Neural progenitor cell (in vitro differentiated cells): ENCODE data around the gene HTT. TPM values are rescaled to one million over a fixed set of nuclear protein-coding genes. Genes with fewer than 3 reads are reported as not detected.

Source experiments
- DNase-seq: peaks from one replicate; pipeline ENCODE4 v3.0.0-alpha.2; 2016; ENCODE audit warnings: low spot score
- H2AFZ ChIP-seq: fragments of 200-600 bp; sonication (generic); replicated peaks from 2 replicates; pipeline ENCODE4 v1.6.1; 2016; ENCODE audit warnings: antibody characterized with exemption
- H3F3A ChIP-seq: fragments of 200-600 bp; sonication (generic); 2 replicates; pipeline ENCODE4 v1.6.1; 2016; ENCODE audit warnings: antibody characterized with exemption, low read depth
- H3K27ac ChIP-seq: fragments of 200-600 bp; sonication (generic); 2 replicates; pipeline ENCODE4 v1.5.1; 2016; ENCODE audit warnings: mild to moderate bottlenecking
- H3K27me3 ChIP-seq: fragments of 200-600 bp; sonication (generic); 2 replicates; pipeline ENCODE4 v1.6.1; 2016; ENCODE audit warnings: mild to moderate bottlenecking, moderate library complexity
- H3K36me3 ChIP-seq: fragments of 200-600 bp; sonication (generic); 2 replicates; pipeline ENCODE4 v1.5.1; 2016
- H3K4me1 ChIP-seq: fragments of 200-600 bp; sonication (generic); 2 replicates; pipeline ENCODE4 v1.6.1; 2016; ENCODE audit warnings: mixed run types
- H3K4me2 ChIP-seq: fragments of 200-600 bp; sonication (generic); 2 replicates; pipeline ENCODE4 v1.6.1; 2016
- H3K4me3 ChIP-seq: fragments of 200-600 bp; sonication (generic); 2 replicates; pipeline ENCODE4 v1.5.1; 2016
- H3K79me2 ChIP-seq: fragments of 200-600 bp; sonication (generic); 2 replicates; pipeline ENCODE4 v1.6.1; 2016; ENCODE audit warnings: low read depth
- H3K9ac ChIP-seq: fragments of 200-600 bp; sonication (generic); 2 replicates; pipeline ENCODE4 v1.6.1; 2016
- H3K9me3 ChIP-seq: fragments of 200-600 bp; sonication (generic); 2 replicates; pipeline ENCODE4 v1.5.1; 2016; ENCODE audit warnings: low read depth
- H4K20me1 ChIP-seq: fragments of 200-600 bp; sonication (generic); 2 replicates; pipeline ENCODE4 v1.6.1; 2016; ENCODE audit warnings: low read depth
- H3K27ac Mint-ChIP-seq: 3 replicates; pipeline ENCODE4 v1.8.0; 2021; ENCODE audit warnings: mixed read lengths
- H3K27me3 Mint-ChIP-seq: 2 replicates; pipeline ENCODE4 v1.8.0; 2022; ENCODE audit warnings: low read depth, mild to moderate bottlenecking, inconsistent platforms, moderate library complexity, mixed read lengths; ENCODE audit not compliant: insufficient read depth
- H3K36me3 Mint-ChIP-seq: 3 replicates; pipeline ENCODE4 v1.8.0; 2021; ENCODE audit warnings: mixed read lengths
- H3K4me1 Mint-ChIP-seq: 3 replicates; pipeline ENCODE4 v1.8.0; 2021; ENCODE audit warnings: mixed read lengths
- H3K4me3 Mint-ChIP-seq: 3 replicates; pipeline ENCODE4 v1.8.0; 2021; ENCODE audit warnings: mild to moderate bottlenecking, moderate library complexity, mixed read lengths
- H3K9me3 Mint-ChIP-seq: 3 replicates; pipeline ENCODE4 v1.8.0; 2020; ENCODE audit warnings: mixed read lengths
- CTCF ChIP-seq: fragments of 200-600 bp; sonication (generic); IDR thresholded peaks from 2 replicates; pipeline ENCODE4 v1.5.1; 2017; ENCODE audit warnings: antibody characterized with exemption, mild to moderate bottlenecking
- EZH2 ChIP-seq: fragments of 200-600 bp; sonication (generic); IDR thresholded peaks from 2 replicates; pipeline ENCODE4 v1.6.1; 2017; ENCODE audit warnings: antibody characterized with exemption, mild to moderate bottlenecking, moderate library complexity
- EZH2phosphoT487 ChIP-seq: fragments of 200-600 bp; sonication (generic); IDR thresholded peaks from 2 replicates; pipeline ENCODE4 v1.6.1; 2017; ENCODE audit warnings: antibody characterized with exemption
- total RNA-seq: library from RNA; depleted of rRNA; stranded (reverse); fragments of >200 nt; gene quantifications from 2 replicates; pipeline ENCODE4 v1.2.3, GENCODE V29; 2015; ENCODE audit warnings: low replicate concordance

HTT gene
- total RNA-seq, 1 donor from 2014 or later = 38.9 TPM

- Histone ChIP-seq H3K36me3 (no peaks in the 10 kb centered on the region), H4K20me1 (no peaks in the 10 kb centered on the region), H2AFZ (no peak overlapping the region), H3K4me3 (no peak overlapping the region), H3F3A (no peaks in the 10 kb centered on the region), H3K4me2 (no peak overlapping the region), H3K4me1 (no peaks in the 10 kb centered on the region), H3K9ac (no peak overlapping the region), H3K79me2 (no peaks in the 10 kb centered on the region), H3K27me3 (no peaks in the 10 kb centered on the region), H3K27ac (no peak overlapping the region), H3K9me3 (no peaks in the 10 kb centered on the region)
- Mint-ChIP-seq H3K4me1 (peaks cover 7% of the 10 kb centered on the region), H3K9me3 (peaks cover 5% of the 10 kb centered on the region), H3K36me3 (peaks cover 2% of the 10 kb centered on the region), H3K27ac (no peak overlapping the region), H3K27me3 (peaks cover 5% of the 10 kb centered on the region), H3K4me3 (no peak overlapping the region)
- TF ChIP-seq EZH2 (no peak), EZH2phosphoT487 (no peak), CTCF (no peak)
- DNase-seq = no peak
These were observed 6.9 kb upstream of the HTT start for GRCh38 chr4:3067473-3068001.

- Histone ChIP-seq H3K9me3 (no peaks in the 10 kb centered on the region), H4K20me1 (no peaks in the 10 kb centered on the region), H3F3A (no peaks in the 10 kb centered on the region), H3K27me3 (no peaks in the 10 kb centered on the region), H3K9ac (no peak overlapping the region), H3K4me2 (no peak overlapping the region), H3K27ac (no peak overlapping the region), H2AFZ (no peak overlapping the region), H3K79me2 (no peaks in the 10 kb centered on the region), H3K36me3 (no peaks in the 10 kb centered on the region), H3K4me3 (no peak overlapping the region), H3K4me1 (peaks cover 7% of the 10 kb centered on the region)
- peaks cover 2% of the 10 kb centered on the region for H3K36me3 Mint-ChIP-seq
- no peak overlapping the region for H3K4me3 Mint-ChIP-seq
- no peak overlapping the region for H3K27ac Mint-ChIP-seq
- H3K9me3 Mint-ChIP-seq = peaks cover 4% of the 10 kb centered on the region
- DNase-seq = no peak
- TF ChIP-seq EZH2 (no peak), EZH2phosphoT487 (no peak), CTCF (no peak)
- H3K27me3 Mint-ChIP-seq = peaks cover 8% of the 10 kb centered on the region
- H3K4me1 Mint-ChIP-seq = peaks cover 7% of the 10 kb centered on the region
These were observed 4.8 kb upstream of the HTT start for GRCh38 chr4:3069661-3070199.

- peaks cover 8% of the 10 kb centered on the region for H3K4me1 ChIP-seq
- H3K27me3 ChIP-seq = no peaks in the 10 kb centered on the region
- peaks cover 10% of the 10 kb centered on the region for H3K79me2 ChIP-seq
- H3K27ac ChIP-seq = no peak overlapping the region
- peaks cover 2% of the 10 kb centered on the region for H3K9me3 Mint-ChIP-seq
- TF ChIP-seq CTCF (no peak), EZH2phosphoT487 (no peak), EZH2 (no peak)
- H3K27ac Mint-ChIP-seq = no peak overlapping the region
- H3K9me3 ChIP-seq = no peaks in the 10 kb centered on the region
- H4K20me1 ChIP-seq = peaks cover 4% of the 10 kb centered on the region
- no peaks in the 10 kb centered on the region for H3K36me3 ChIP-seq
- no peak overlapping the region for H3K4me2 ChIP-seq
- peaks cover 10% of the 10 kb centered on the region for H3K4me1 Mint-ChIP-seq
- no peak overlapping the region for H2AFZ ChIP-seq
- H3F3A ChIP-seq = peaks cover 9% of the 10 kb centered on the region
- no peak overlapping the region for H3K4me3 ChIP-seq
- no peak for DNase-seq
- no peak overlapping the region for H3K9ac ChIP-seq
- H3K4me3 Mint-ChIP-seq = no peak overlapping the region
- H3K36me3 Mint-ChIP-seq = peaks cover 2% of the 10 kb centered on the region
- H3K27me3 Mint-ChIP-seq = peaks cover 8% of the 10 kb centered on the region
These were observed 3.6 kb upstream of the HTT start for GRCh38 chr4:3070709-3071500.
